ENCODE data around the gene C2orf78. TPM values are rescaled to one million over a fixed set of nuclear protein-coding genes. Genes with fewer than 3 reads are reported as not detected.

C2orf78 gene
- total RNA-seq, 1 experiment from 2014 or later = 0.39 TPM

DNA sequence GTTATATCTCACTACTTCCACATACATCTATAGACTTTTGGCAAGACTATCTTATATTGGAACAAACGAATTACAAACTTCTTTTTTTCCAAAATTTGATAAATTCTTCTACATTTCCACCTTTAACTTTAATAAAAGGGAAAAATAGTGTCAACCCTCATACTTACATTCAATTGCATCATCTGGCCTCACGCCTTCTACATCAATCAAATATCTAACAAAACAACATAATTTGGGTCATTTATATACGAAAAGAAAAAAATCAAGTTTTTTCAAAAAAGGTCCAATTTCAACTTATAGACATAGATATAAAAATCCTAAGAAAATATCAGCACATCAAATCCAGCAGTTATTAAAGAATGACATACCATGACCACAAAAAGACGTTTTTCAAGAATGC, 17.0 kb upstream of the C2orf78 start:
- H3K9me3 Mint-ChIP-seq = no peaks in the 10 kb centered on the region
- no peak for ATAC-seq

More for the DNA sequence above, 17.0 kb upstream of the C2orf78 start:
- CTCF ChIA-PET = no interaction called here
- Mint-ChIP-seq H3K4me3 (no peak overlapping the region), H3K4me1 (no peaks in the 10 kb centered on the region), H3K36me3 (peaks cover 45% of the 10 kb centered on the region), H3K27ac (no peak overlapping the region), H3K27me3 (ENCODE audit: low read depth) (no peaks in the 10 kb centered on the region)
- TF ChIP-seq E2F1 (CRISPR knock-in tag; IDR thresholded peaks at IDR 0.05) = no peak
- no peak for TF ChIP-seq ZSCAN18 (CRISPR knock-in tag; IDR thresholded peaks at IDR 0.05)
- no peak for TF ChIP-seq ATF6 (CRISPR knock-in tag; IDR thresholded peaks at IDR 0.05)
- TF ChIP-seq ESRRA (CRISPR knock-in tag; IDR thresholded peaks at IDR 0.05; ENCODE audit: borderline replicate concordance) = no peak
- no peak for TF ChIP-seq ZNF219 (CRISPR knock-in tag; IDR thresholded peaks at IDR 0.05; ENCODE audit: borderline replicate concordance)
- TF ChIP-seq TP53 (CRISPR knock-in tag; IDR thresholded peaks at IDR 0.05) = no peak
- no peak for TF ChIP-seq NFATC4 (CRISPR knock-in tag; IDR thresholded peaks at IDR 0.05)
- TF ChIP-seq USF2 (CRISPR knock-in tag; IDR thresholded peaks at IDR 0.05) = no peak
- TF ChIP-seq, protein P1, sequence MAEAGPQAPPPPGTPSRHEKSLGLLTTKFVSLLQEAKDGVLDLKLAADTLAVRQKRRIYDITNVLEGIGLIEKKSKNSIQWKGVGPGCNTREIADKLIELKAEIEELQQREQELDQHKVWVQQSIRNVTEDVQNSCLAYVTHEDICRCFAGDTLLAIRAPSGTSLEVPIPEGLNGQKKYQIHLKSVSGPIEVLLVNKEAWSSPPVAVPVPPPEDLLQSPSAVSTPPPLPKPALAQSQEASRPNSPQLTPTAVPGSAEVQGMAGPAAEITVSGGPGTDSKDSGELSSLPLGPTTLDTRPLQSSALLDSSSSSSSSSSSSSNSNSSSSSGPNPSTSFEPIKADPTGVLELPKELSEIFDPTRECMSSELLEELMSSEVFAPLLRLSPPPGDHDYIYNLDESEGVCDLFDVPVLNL (CRISPR knock-in tag; IDR thresholded peaks at IDR 0.05; ENCODE audit: borderline replicate concordance, low read depth) = no peak
- no peak for TF ChIP-seq ZNF416 (CRISPR knock-in tag; IDR thresholded peaks at IDR 0.05)
- no peak for TF ChIP-seq NFYB (CRISPR knock-in tag; conservative IDR thresholded peaks at IDR 0.05; ENCODE audit: low read depth)
- TF ChIP-seq HMGXB4 (CRISPR knock-in tag; IDR thresholded peaks at IDR 0.05) = no peak
- TF ChIP-seq JUN (CRISPR knock-in tag; IDR thresholded peaks at IDR 0.05) = no peak
- TF ChIP-seq, protein P2, sequence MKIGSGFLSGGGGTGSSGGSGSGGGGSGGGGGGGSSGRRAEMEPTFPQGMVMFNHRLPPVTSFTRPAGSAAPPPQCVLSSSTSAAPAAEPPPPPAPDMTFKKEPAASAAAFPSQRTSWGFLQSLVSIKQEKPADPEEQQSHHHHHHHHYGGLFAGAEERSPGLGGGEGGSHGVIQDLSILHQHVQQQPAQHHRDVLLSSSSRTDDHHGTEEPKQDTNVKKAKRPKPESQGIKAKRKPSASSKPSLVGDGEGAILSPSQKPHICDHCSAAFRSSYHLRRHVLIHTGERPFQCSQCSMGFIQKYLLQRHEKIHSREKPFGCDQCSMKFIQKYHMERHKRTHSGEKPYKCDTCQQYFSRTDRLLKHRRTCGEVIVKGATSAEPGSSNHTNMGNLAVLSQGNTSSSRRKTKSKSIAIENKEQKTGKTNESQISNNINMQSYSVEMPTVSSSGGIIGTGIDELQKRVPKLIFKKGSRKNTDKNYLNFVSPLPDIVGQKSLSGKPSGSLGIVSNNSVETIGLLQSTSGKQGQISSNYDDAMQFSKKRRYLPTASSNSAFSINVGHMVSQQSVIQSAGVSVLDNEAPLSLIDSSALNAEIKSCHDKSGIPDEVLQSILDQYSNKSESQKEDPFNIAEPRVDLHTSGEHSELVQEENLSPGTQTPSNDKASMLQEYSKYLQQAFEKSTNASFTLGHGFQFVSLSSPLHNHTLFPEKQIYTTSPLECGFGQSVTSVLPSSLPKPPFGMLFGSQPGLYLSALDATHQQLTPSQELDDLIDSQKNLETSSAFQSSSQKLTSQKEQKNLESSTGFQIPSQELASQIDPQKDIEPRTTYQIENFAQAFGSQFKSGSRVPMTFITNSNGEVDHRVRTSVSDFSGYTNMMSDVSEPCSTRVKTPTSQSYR (CRISPR knock-in tag; IDR thresholded peaks at IDR 0.05) = no peak
- no peak for TF ChIP-seq IRF2 (CRISPR knock-in tag; IDR thresholded peaks at IDR 0.05; ENCODE audit: borderline replicate concordance, low read depth)
- no peak for TF ChIP-seq PREB (CRISPR knock-in tag; IDR thresholded peaks at IDR 0.05; ENCODE audit: borderline replicate concordance)
- no peak for TF ChIP-seq AR (CRISPR knock-in tag; IDR thresholded peaks at IDR 0.05)
- no peak for DNase-seq (ENCODE audit: low spot score)
- POLR2A ChIA-PET = no interaction called here
